ENCODE data around the gene AKAP8L. TPM values are rescaled to one million over a fixed set of nuclear protein-coding genes. Genes with fewer than 3 reads are reported as not detected.

Gene AKAP8L
- total RNA-seq, 1 experiment from 2014 or later, result 123 TPM

DNA sequence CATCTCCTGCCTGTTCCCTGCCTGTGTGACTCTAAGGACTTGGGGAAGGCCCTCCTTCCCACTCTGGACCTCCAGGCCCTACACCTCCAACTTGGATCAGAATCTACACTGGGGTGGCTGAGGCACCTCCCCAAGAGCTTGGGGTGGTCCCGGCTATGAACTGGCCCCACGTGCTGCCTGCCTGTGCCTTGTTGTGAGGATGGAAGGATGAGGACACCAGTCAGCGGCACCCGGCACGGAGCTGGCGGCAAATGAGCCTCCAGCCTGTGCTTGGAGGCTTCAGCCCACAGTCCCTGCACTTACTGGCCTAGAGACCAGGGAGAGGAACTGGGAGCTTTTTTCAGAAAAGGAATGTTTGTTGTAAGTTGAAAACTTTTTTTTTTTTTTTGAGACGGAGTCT, 47.7 kb downstream of the AKAP8L start:
- Histone ChIP-seq H3K56ac (ENCODE audit: insufficient read length, low read depth, low read length) (no peak overlapping the region), H3K23ac (ENCODE audit: insufficient read length, low read depth, low read length) (no peak overlapping the region), H4K20me1 (ENCODE audit: control insufficient read depth, insufficient read depth, insufficient read length) (no peaks in the 10 kb centered on the region), H3K23me2 (ENCODE audit: insufficient read length, low read depth, low read length, poor library complexity, severe bottlenecking) (no peaks in the 10 kb centered on the region), H3K27ac (ENCODE audit: insufficient read length, low read depth, low read length) (no peak overlapping the region), H3K18ac (ENCODE audit: insufficient read length, low read depth, low read length) (no peak overlapping the region), H3K79me1 (ENCODE audit: insufficient read depth, low read depth, low read length, poor library complexity, severe bottlenecking) (no peaks in the 10 kb centered on the region), H3K9ac (ENCODE audit: extremely low read depth, insufficient read length, low read length) (no peak overlapping the region), H2BK12ac (ENCODE audit: insufficient read length, low read depth, low read length) (no peak overlapping the region), H3K14ac (ENCODE audit: insufficient read depth, low read length) (no peak overlapping the region), H2AK5ac (ENCODE audit: insufficient read length, low read length) (no peak overlapping the region), H2BK120ac (ENCODE audit: low read depth, low read length, poor library complexity, severe bottlenecking) (no peak overlapping the region), H3K79me2 (ENCODE audit: insufficient read depth, low read length) (peaks cover 8% of the 10 kb centered on the region; the same call in 1 of the 2 replicates), H2BK15ac (ENCODE audit: low read depth, low read length) (no peak overlapping the region), H2BK5ac (ENCODE audit: insufficient read length, low read length) (no peak overlapping the region), H3T11ph (ENCODE audit: low read length) (no peak overlapping the region), H3K27me3 (ENCODE audit: insufficient read depth, low read length) (no peaks in the 10 kb centered on the region), H3K9me3 (ENCODE audit: control insufficient read depth, low read depth, low read length) (no peaks in the 10 kb centered on the region), H2BK20ac (ENCODE audit: low read depth, low read length, poor library complexity, severe bottlenecking) (no peak overlapping the region), H3K4me1 (ENCODE audit: insufficient read depth, low read length) (no peaks in the 10 kb centered on the region), H3K4me2 (ENCODE audit: insufficient read depth, insufficient read length, low read length) (no peak overlapping the region), H4K91ac (ENCODE audit: insufficient read length, low read depth, low read length) (no peak overlapping the region), H4K5ac (ENCODE audit: insufficient read length, low read depth, low read length) (no peak overlapping the region), H3K4ac (ENCODE audit: low read depth, low read length) (no peak overlapping the region), H4K8ac (replicated peaks; ENCODE audit: insufficient read length, low read depth, low read length) (no peak overlapping the region), H2AFZ (ENCODE audit: low read length) (no peak overlapping the region)
- TF ChIP-seq, protein P1, sequence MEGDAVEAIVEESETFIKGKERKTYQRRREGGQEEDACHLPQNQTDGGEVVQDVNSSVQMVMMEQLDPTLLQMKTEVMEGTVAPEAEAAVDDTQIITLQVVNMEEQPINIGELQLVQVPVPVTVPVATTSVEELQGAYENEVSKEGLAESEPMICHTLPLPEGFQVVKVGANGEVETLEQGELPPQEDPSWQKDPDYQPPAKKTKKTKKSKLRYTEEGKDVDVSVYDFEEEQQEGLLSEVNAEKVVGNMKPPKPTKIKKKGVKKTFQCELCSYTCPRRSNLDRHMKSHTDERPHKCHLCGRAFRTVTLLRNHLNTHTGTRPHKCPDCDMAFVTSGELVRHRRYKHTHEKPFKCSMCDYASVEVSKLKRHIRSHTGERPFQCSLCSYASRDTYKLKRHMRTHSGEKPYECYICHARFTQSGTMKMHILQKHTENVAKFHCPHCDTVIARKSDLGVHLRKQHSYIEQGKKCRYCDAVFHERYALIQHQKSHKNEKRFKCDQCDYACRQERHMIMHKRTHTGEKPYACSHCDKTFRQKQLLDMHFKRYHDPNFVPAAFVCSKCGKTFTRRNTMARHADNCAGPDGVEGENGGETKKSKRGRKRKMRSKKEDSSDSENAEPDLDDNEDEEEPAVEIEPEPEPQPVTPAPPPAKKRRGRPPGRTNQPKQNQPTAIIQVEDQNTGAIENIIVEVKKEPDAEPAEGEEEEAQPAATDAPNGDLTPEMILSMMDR (conservative IDR thresholded peaks at IDR 0.05), result no peak
- no peak for DNase-seq
- no CpG with 5 or more reads among the region's 7 CpGs for WGBS (ENCODE audit: extremely low coverage, insufficient read length, low lambda C conversion rate)
- H3K4me1 Mint-ChIP-seq, result peaks cover 0 to 2% of the 10 kb centered on the region in 2 experiments; a peak in 1 of 4 replicates
- H3K36me3 Mint-ChIP-seq (ENCODE audit: insufficient read depth in 1 of 3, low read depth in 3 of 3), result peaks cover 53 to 80% (median 75%) of the 10 kb centered on the region in 3 experiments
- no peak overlapping the region for H3K27ac Mint-ChIP-seq
- no peaks in the 10 kb centered on the region for H3K9me3 Mint-ChIP-seq
- no peaks in the 10 kb centered on the region; the same call in 1 of the 2 replicates for H3K27me3 Mint-ChIP-seq (ENCODE audit: low read depth)
- no peak overlapping the region for H3K4me3 Mint-ChIP-seq
